Uterus (tissue), 2 donors: ENCODE data around the gene SLC22A23.

Experiments
- POLR2A ChIP-seq, 2 donors: fragments of 450-650 bp; IDR thresholded peaks; one replicate each; pipeline ENCODE4 v1.6.1; 2016; ENCODE audit warnings: antibody characterized with exemption in 2 of 2, mild to moderate bottlenecking in 1 of 2, moderate library complexity in 1 of 2
- TF ChIP-seq, protein P1 (sequence below), 4 experiments: fragments of 200-600 bp in 2 of 4; fragments of 450-650 bp in 2 of 4; sonication (generic) in 2 of 4; IDR thresholded peaks; one replicate each; pipeline ENCODE4 v1.5.1; 2016 to 2019; ENCODE audit warnings: antibody characterized with exemption in 4 of 4, mild to moderate bottlenecking in 2 of 4, moderate library complexity in 1 of 4

DNA sequence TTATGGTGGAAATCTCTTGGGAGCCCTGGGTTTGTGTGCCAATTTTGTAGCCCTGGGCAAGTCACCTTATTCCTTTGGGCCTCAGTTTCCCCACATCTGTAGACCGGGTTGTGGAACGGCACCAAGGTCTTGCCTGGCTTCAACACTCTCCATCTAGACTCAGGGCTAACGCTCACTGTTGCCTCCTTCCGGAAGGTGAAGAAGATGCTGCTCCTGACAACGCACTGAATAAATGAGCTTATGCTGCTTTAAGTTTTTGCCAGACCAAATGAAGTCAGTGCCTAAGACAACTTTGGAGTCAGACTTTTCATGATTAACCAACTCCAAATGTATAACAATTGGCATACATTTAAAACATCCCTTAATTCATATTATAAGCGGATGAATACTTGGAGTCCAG lies 145.0 kb downstream of the SLC22A23 start:
- TF ChIP-seq, protein P1, sequence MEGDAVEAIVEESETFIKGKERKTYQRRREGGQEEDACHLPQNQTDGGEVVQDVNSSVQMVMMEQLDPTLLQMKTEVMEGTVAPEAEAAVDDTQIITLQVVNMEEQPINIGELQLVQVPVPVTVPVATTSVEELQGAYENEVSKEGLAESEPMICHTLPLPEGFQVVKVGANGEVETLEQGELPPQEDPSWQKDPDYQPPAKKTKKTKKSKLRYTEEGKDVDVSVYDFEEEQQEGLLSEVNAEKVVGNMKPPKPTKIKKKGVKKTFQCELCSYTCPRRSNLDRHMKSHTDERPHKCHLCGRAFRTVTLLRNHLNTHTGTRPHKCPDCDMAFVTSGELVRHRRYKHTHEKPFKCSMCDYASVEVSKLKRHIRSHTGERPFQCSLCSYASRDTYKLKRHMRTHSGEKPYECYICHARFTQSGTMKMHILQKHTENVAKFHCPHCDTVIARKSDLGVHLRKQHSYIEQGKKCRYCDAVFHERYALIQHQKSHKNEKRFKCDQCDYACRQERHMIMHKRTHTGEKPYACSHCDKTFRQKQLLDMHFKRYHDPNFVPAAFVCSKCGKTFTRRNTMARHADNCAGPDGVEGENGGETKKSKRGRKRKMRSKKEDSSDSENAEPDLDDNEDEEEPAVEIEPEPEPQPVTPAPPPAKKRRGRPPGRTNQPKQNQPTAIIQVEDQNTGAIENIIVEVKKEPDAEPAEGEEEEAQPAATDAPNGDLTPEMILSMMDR (IDR thresholded peaks at IDR 0.05): no peak
- no peak for TF ChIP-seq POLR2A (IDR thresholded peaks at IDR 0.05)
